Activated B cell treated with CpG ODN at 0.5 μM for 24 hours (primary cell): ENCODE results near the gene DCP1A. TPM values are rescaled to one million over a fixed set of nuclear protein-coding genes. Genes with fewer than 3 reads are reported as not detected.

Experiments
- ATAC-seq: fragments of 200-7000 bp; cut with Tn5 transposase; one replicate; pipeline ENCODE4 v1.10.0; 2021; ENCODE audit warnings: low read depth, mild to moderate bottlenecking, moderate library complexity
- CTCF ChIA-PET: fragments of 350-600 bp; sonication (Branson Sonifier 250); formaldehyde crosslinking; loops from one replicate; lab custom pipeline; 2021; ENCODE audit warnings: antibody characterized with exemption; lab: Charles Lee
- POLR2A ChIA-PET: fragments of 350-600 bp; sonication (Branson Sonifier 250); formaldehyde crosslinking; loops from one replicate; lab custom pipeline; 2021; ENCODE audit warnings: antibody characterized with exemption; lab: Charles Lee
- DNase-seq: peaks from one replicate; pipeline ENCODE4 v3.0.0; 2022
- H3K27ac Mint-ChIP-seq: one replicate; pipeline ENCODE4 v1.8.0; 2020; ENCODE audit warnings: mixed read lengths
- H3K27me3 Mint-ChIP-seq: one replicate; pipeline ENCODE4 v1.8.0; 2021; ENCODE audit warnings: mixed read lengths
- H3K36me3 Mint-ChIP-seq: one replicate; pipeline ENCODE4 v1.8.0; 2021; ENCODE audit warnings: low read depth, mixed read lengths
- H3K4me1 Mint-ChIP-seq: one replicate; pipeline ENCODE4 v1.8.0; 2021; ENCODE audit warnings: mixed read lengths
- H3K4me3 Mint-ChIP-seq: one replicate; pipeline ENCODE4 v1.8.0; 2020; ENCODE audit warnings: mild to moderate bottlenecking, mixed read lengths
- H3K9me3 Mint-ChIP-seq: one replicate; pipeline ENCODE4 v1.8.0; 2020; ENCODE audit warnings: mixed read lengths
- CTCF ChIP-seq: fragments of 200-600 bp; IDR thresholded peaks from one replicate; pipeline ENCODE4 v1.8.0; 2022; ENCODE audit warnings: antibody characterized with exemption, mild to moderate bottlenecking
- intact Hi-C: fragments of 100-400 bp; cut with micrococcal nuclease; formaldehyde crosslinking; loops from one replicate; pipeline ENCODE4 v1.15.1; 2024
- total RNA-seq: library from RNA; stranded (reverse); gene quantifications from 2 replicates; pipeline ENCODE4 v1.2.3, GENCODE V29; 2022

The DCP1A gene
- total RNA-seq, 1 donor from 2014 or later = 35.1 TPM

GRCh38 chr3:53247619-53248018, 99.7 kb downstream of the DCP1A start:
- Mint-ChIP-seq H3K4me1 (peaks cover 50% of the 10 kb centered on the region), H3K36me3 (peaks cover 3% of the 10 kb centered on the region), H3K27ac (no peak overlapping the region), H3K4me3 (no peak overlapping the region), H3K9me3 (no peaks in the 10 kb centered on the region), H3K27me3 (no peaks in the 10 kb centered on the region)
- DNase-seq = no peak
- intact Hi-C loops = no loop called here
- POLR2A ChIA-PET = no interaction called here
- CTCF ChIA-PET = interaction anchor here (0.6 kb wide), 1 partner anchor 135 kb away, joined by 4 read pairs; no protein-coding TSS in a partner anchor
- no peak for TF ChIP-seq CTCF
- ATAC-seq = no peak

DNA sequence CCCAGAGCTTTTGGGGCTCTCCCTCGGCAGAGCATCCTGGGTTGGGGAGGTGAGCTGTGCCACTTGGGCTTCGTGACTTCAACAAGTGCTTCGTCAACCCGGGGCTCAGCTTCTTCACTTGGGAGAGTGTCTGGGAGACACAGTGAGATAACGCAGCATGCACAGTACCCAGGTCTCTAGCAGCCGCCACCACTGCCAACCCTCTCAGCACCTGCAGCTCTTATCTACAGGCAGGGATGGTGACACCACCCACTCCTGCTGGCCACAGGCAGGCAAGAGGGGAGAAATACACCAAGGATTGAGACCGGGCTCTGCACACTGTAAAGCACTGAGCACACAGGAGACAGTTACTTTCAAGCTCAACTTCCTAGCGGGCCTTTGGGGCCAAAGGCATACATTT, 103.1 kb downstream of the DCP1A start:
- intact Hi-C loops = no loop called here
- no peaks in the 10 kb centered on the region for H3K9me3 Mint-ChIP-seq
- ChIA-PET POLR2A (no interaction called here), CTCF (no interaction called here)
- TF ChIP-seq CTCF = no peak
- ATAC-seq = no peak
- H3K36me3 Mint-ChIP-seq = peaks cover 34% of the 10 kb centered on the region
- no peaks in the 10 kb centered on the region for H3K27me3 Mint-ChIP-seq
- no peak overlapping the region for H3K27ac Mint-ChIP-seq
- DNase-seq = no peak
- H3K4me3 Mint-ChIP-seq = no peak overlapping the region
- peaks cover 18% of the 10 kb centered on the region for H3K4me1 Mint-ChIP-seq

GRCh38 chr3:53243785-53244184, 103.6 kb downstream of the DCP1A start:
- H3K4me3 Mint-ChIP-seq = no peak overlapping the region
- H3K36me3 Mint-ChIP-seq = peaks cover 37% of the 10 kb centered on the region
- ChIA-PET CTCF (no interaction called here), POLR2A (no interaction called here)
- no peak for TF ChIP-seq CTCF
- H3K4me1 Mint-ChIP-seq = peaks cover 14% of the 10 kb centered on the region
- no peaks in the 10 kb centered on the region for H3K9me3 Mint-ChIP-seq
- ATAC-seq (no peak), DNase-seq (no peak)
- no peak overlapping the region for H3K27ac Mint-ChIP-seq
- intact Hi-C loops = no loop called here
- H3K27me3 Mint-ChIP-seq = no peaks in the 10 kb centered on the region

DNA sequence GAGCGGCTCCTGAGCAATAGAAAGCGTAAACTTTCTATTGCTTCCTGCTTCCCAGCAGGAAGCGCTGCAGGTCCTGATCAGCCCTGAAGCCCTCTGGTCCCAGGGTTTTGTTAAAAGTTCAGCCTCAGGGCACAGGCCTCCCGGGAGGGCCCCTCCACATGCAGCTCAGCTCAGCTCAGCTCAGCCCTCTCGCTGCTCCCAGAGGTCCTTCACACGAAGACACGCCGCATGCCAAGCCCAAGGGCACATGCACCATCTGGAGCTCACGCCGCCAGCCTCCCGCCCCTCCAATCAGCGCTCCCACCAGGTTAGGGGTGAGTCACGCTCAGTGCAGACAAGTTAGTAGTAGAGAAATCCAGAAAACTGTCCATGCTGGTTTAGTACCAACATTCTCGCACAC, 104.2 kb downstream of the DCP1A start:
- Mint-ChIP-seq H3K4me3 (no peak overlapping the region), H3K27me3 (no peaks in the 10 kb centered on the region), H3K4me1 (peaks cover 9% of the 10 kb centered on the region), H3K9me3 (no peaks in the 10 kb centered on the region), H3K36me3 (peaks cover 43% of the 10 kb centered on the region), H3K27ac (no peak overlapping the region)
- ATAC-seq (no peak), DNase-seq (no peak)
- intact Hi-C loops = no loop called here
- TF ChIP-seq CTCF = no peak
- POLR2A ChIA-PET = no interaction called here
- CTCF ChIA-PET = no interaction called here

DNA sequence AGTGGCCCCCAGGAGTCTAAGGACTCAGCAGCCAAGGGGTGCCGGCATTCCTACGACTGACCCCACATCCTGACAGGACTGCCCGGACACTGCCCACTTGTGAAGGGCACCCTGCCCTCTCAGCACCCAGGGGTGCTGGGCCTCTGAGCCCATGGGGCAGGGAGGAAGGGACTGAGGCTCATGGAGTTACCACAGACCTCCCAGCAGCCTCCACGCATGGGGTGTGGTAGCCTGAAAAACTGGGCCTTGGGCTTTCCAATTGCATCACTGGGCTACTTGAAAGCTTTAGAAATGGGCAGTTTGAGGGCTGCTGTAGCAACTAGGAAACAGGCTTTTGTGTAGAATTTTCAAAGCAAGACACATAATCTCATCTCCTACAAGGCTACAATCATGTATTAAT, 104.7 kb downstream of the DCP1A start:
- peaks cover 3% of the 10 kb centered on the region for H3K4me1 Mint-ChIP-seq
- no peak overlapping the region for H3K4me3 Mint-ChIP-seq
- ChIA-PET POLR2A (no interaction called here), CTCF (no interaction called here)
- no peaks in the 10 kb centered on the region for H3K9me3 Mint-ChIP-seq
- DNase-seq (no peak), ATAC-seq (no peak)
- H3K36me3 Mint-ChIP-seq = peaks cover 47% of the 10 kb centered on the region
- H3K27ac Mint-ChIP-seq = no peak overlapping the region
- no peaks in the 10 kb centered on the region for H3K27me3 Mint-ChIP-seq
- intact Hi-C loops = no loop called here
- TF ChIP-seq CTCF = no peak
